PC-9 (cell line): ENCODE data around the gene IL2RA.

Source experiments
- CTCF ChIP-seq: fragments of 200-600 bp; sonication (generic); conservative IDR thresholded peaks from 2 replicates; pipeline ENCODE4 v1.6.1; 2017; ENCODE audit warnings: mixed run types, antibody characterized with exemption, mild to moderate bottlenecking, moderate library complexity
- EZH2 ChIP-seq: fragments of 200-600 bp; sonication (generic); IDR thresholded peaks from 2 replicates; pipeline ENCODE4 v1.8.0; 2017; ENCODE audit warnings: antibody characterized with exemption, low read depth

- TF ChIP-seq CTCF (no peak), EZH2 (no peak)
Observed at GRCh38 chr10:6038071-6038631, 24.0 kb downstream of the IL2RA start.
